Osteoblast (primary cell): ENCODE data around the gene PBX1. TPM values are rescaled to one million over a fixed set of nuclear protein-coding genes. Genes with fewer than 3 reads are reported as not detected.
"Not testable (repeated sequence)": the region's sequence is repeated elsewhere in the genome, so short reads cannot be mapped to it uniquely, and the experiment has no call there.

Source experiments
- DNase-seq: peaks from one replicate; pipeline ENCODE4 v3.0.0; 2011; ENCODE audit warnings: low spot score, mixed read lengths; ENCODE audit not compliant: insufficient read length; ENCODE audit errors: missing footprints
- H2AFZ ChIP-seq: 2 replicates; pipeline ENCODE4 v1.6.0; 2011; ENCODE audit warnings: mild to moderate bottlenecking, low read length
- H3K27ac ChIP-seq: 2 replicates; pipeline ENCODE4 v1.5.1; 2011; ENCODE audit warnings: mild to moderate bottlenecking, low read depth, low read length, moderate library complexity
- H3K27me3 ChIP-seq: 2 replicates; pipeline ENCODE4 v1.6.0; 2012; ENCODE audit warnings: mild to moderate bottlenecking, control low read depth, inconsistent platforms, low read length, moderate library complexity; ENCODE audit not compliant: insufficient read depth
- H3K36me3 ChIP-seq: 2 replicates; pipeline ENCODE4 v1.5.1; 2011; ENCODE audit warnings: mild to moderate bottlenecking, low read length, control low read depth, moderate library complexity; ENCODE audit not compliant: insufficient read depth
- H3K4me1 ChIP-seq: 2 replicates; pipeline ENCODE4 v1.5.1; 2011; ENCODE audit warnings: mild to moderate bottlenecking, low read length, control low read depth, moderate library complexity; ENCODE audit not compliant: insufficient read depth
- H3K4me2 ChIP-seq: 2 replicates; pipeline ENCODE4 v1.6.0; 2011; ENCODE audit warnings: mild to moderate bottlenecking, low read length; ENCODE audit not compliant: insufficient read depth
- H3K4me3 ChIP-seq: fragments of 200-600 bp; sonication (generic); 3 replicates; pipeline ENCODE4 v1.5.1; 2012; ENCODE audit warnings: mild to moderate bottlenecking, low read length, inconsistent platforms; ENCODE audit not compliant: insufficient read depth
- H3K79me2 ChIP-seq: 2 replicates; pipeline ENCODE4 v1.6.0; 2012; ENCODE audit warnings: mild to moderate bottlenecking, low read length, control low read depth, inconsistent platforms; ENCODE audit not compliant: insufficient read depth
- H3K9me3 ChIP-seq: 2 replicates; pipeline ENCODE4 v1.5.1; 2011; ENCODE audit warnings: low read depth, low read length, control low read depth
- H4K20me1 ChIP-seq: 2 replicates; pipeline ENCODE4 v1.6.0; 2012; ENCODE audit warnings: mild to moderate bottlenecking, low read length, control low read depth; ENCODE audit not compliant: insufficient read depth
- total RNA-seq: library from RNA; depleted of rRNA; stranded (reverse); fragments of >200 nt; gene quantifications from 2 replicates; pipeline ENCODE4 v1.2.3, GENCODE V29; 2012
- TF ChIP-seq, protein P1 (sequence below): IDR thresholded peaks from 2 replicates; pipeline ENCODE4 v1.5.1; 2011; ENCODE audit warnings: mild to moderate bottlenecking, low read depth, low read length, moderate library complexity; ENCODE audit errors: extremely low read depth

PBX1 gene
- total RNA-seq, 1 donor: 10.1 TPM

DNA sequence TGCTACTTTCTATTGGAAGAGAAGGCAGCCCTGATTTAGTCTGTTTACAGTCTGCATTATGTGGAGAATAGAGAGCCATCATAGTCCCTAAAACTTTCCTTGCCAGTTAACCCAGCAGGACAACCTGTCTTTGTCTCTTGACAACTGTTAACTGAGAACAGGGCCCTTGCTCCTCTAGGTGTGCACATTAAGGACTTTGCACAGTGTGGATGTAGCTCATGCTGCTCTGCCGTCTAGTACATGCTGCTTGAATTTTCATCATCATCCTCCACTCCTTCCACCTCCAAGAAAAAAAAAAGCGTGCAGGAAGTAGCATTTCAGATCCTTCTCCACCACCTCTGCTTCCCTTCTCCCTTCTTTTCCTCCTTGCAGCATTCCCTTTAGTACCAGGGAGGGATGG lies 91.5 kb downstream of the PBX1 start:
- no peak for DNase-seq
- Histone ChIP-seq H4K20me1 (no peaks in the 10 kb centered on the region), H2AFZ (no peak overlapping the region), H3K27me3 (no peaks in the 10 kb centered on the region), H3K36me3 (no peaks in the 10 kb centered on the region), H3K9me3 (no peaks in the 10 kb centered on the region), H3K27ac (no peak overlapping the region), H3K4me1 (no peaks in the 10 kb centered on the region), H3K4me3 (no peak overlapping the region), H3K4me2 (no peak overlapping the region), H3K79me2 (no peaks in the 10 kb centered on the region)
- TF ChIP-seq, protein P1, sequence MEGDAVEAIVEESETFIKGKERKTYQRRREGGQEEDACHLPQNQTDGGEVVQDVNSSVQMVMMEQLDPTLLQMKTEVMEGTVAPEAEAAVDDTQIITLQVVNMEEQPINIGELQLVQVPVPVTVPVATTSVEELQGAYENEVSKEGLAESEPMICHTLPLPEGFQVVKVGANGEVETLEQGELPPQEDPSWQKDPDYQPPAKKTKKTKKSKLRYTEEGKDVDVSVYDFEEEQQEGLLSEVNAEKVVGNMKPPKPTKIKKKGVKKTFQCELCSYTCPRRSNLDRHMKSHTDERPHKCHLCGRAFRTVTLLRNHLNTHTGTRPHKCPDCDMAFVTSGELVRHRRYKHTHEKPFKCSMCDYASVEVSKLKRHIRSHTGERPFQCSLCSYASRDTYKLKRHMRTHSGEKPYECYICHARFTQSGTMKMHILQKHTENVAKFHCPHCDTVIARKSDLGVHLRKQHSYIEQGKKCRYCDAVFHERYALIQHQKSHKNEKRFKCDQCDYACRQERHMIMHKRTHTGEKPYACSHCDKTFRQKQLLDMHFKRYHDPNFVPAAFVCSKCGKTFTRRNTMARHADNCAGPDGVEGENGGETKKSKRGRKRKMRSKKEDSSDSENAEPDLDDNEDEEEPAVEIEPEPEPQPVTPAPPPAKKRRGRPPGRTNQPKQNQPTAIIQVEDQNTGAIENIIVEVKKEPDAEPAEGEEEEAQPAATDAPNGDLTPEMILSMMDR: no peak

DNA sequence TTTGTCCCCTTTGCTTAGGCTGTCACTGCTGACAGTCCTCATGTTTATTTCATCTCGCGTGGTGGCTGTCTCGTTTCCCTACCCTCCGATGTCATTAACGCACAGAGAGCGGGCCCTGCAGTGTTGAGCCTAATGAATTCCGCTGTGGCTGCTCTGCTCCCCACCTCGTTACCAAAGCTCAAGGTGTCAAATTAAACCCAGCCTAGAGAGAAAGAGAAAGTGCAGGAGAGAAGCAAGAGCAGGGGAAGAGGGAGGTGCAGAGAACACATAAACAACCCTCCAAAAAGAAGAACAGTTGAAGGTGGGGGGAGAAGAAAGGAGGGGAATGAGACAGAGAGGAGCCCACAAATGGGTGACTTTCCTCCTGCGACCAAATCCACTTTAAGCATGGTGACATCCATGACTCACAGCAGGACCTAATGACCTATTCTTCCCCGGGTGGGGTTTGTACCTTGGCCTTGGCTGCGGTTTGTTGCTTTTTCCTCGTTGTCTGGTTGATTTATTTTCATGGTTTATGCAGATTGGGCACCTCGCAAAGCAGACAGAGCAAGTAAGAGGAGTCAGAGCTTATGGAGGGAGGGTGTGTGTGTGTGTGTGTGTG lies 92.5 kb downstream of the PBX1 start:
- Histone ChIP-seq H2AFZ (no peak overlapping the region), H4K20me1 (no peaks in the 10 kb centered on the region), H3K4me1 (no peaks in the 10 kb centered on the region), H3K27me3 (no peaks in the 10 kb centered on the region), H3K36me3 (no peaks in the 10 kb centered on the region), H3K4me3 (no peak overlapping the region), H3K9me3 (no peaks in the 10 kb centered on the region), H3K4me2 (no peak overlapping the region), H3K79me2 (no peaks in the 10 kb centered on the region), H3K27ac (no peak overlapping the region)
- TF ChIP-seq, protein P1: no peak
- DNase-seq: no peak

DNA sequence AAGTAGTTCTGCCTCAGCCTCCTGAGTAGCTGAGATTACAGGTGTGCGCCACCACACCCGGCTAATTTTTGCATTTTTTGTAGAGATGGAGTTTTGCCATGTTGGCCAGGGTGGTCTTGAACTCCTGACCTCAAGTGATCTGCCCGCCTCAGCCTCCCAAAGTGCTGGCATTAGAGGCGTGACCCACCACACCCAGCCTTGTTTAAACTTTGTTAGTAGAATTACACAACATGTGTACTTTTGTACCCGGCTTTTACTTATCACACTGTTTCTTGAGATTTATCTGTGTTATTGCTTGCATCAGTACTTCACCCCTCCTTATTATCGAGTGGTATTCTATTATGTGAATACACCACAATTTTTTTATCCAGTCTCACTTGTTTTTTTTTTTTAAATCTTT lies 94.0 kb downstream of the PBX1 start:
- H3K4me2 ChIP-seq, H3K9me3 ChIP-seq, DNase-seq, H3K4me3 ChIP-seq, H4K20me1 ChIP-seq, H3K4me1 ChIP-seq, H3K27ac ChIP-seq, H3K27me3 ChIP-seq, H2AFZ ChIP-seq, H3K79me2 ChIP-seq, H3K36me3 ChIP-seq: not testable (repeated sequence)

DNA sequence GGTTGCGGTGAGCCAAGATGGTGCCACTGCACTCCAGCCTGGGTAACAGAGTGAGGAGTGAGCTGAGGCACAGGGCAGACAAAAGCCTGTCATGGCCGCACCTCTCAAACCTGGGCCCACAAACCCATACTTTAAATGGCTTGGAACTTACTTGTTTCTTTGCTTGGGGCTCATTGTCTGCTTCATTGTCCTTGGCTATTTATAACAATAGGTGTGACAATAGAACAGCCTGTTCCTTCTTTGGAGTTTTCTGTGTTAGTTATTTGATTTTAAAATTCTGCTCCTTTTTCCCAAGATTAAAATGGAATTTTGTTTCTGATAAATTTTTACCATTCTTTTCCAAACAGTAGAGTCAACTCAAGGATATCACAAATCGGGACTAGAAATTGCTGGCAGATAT lies 94.7 kb downstream of the PBX1 start:
- Histone ChIP-seq H3K79me2 (no peaks in the 10 kb centered on the region), H3K27ac (no peak overlapping the region), H3K9me3 (no peaks in the 10 kb centered on the region), H3K4me3 (no peak overlapping the region), H3K4me2 (no peak overlapping the region), H3K4me1 (no peaks in the 10 kb centered on the region), H3K36me3 (no peaks in the 10 kb centered on the region), H2AFZ (no peak overlapping the region), H4K20me1 (no peaks in the 10 kb centered on the region), H3K27me3 (no peaks in the 10 kb centered on the region)
- TF ChIP-seq, protein P1: no peak
- peak; percentile 68 for DNase-seq
